ENCODE measurements around the gene KRTAP10-8.
"Not testable (repeated sequence)": the region's sequence is repeated elsewhere in the genome, so short reads cannot be mapped to it uniquely, and the experiment has no call there.

The KRTAP10-8 gene

DNA sequence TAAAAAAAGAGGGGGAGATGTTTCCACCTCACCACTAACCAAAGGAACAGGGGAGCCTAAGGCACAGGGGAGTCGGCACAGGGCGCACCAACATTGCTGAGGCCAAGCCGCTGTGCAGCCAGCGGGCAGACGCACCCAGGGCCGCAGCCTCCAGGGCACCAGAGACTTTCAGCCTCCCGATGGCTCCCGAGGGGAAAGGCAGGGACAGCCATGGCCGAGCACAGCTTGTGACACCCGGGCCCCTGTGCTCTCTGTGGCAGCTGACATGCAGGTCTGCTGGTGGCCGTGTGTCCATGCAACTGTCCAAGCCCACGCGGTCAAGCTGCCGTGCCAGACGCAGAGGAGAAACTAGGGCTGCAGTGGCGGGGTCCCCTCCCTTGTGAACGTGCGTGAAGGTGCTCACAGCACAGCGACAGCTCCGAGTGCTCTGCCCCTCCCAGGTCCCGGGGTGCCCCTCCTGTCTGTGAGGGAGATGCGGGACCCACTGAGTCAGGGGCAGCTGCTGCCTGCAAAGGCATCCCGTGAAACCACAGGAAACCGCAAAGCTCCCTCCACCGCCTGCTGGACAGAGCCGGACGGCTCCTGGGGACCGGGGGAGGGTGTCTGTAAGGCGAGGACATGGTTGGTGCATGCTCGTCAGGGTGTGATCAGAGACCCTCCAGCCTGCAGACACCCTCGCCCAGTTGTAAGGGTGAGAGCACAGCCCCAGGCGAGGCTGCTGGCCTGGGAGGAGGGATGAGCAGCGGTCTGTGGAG, 36.9 kb downstream of the KRTAP10-8 start:
- DNase-seq = no peak

DNA sequence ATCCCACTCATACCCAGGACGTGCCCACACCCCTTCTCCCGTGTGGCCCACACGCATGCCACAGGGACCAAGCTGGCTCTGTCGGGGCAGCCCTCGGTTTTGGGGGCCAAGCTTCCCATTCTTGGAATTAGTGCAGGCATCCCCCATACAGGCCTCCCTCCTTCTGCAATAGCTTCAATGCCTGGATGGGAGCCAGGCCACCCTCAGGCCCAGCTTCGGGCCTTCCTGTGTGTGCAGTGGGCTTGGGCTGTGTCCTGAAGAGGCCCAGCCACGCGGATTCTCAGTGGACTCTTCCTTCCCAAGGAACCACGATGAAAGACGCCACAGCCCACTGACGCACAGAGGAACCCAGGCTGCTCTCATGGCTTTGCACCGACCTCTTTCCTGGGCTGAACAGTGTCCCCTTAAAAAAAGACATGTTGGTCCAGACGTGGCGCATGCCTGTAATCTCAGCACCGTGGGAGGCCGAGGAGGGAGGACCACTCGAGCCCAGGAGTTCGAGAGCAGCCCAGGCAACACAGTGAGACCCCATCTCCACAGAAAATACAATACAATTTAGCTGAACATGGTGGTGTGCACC, 37.7 kb downstream of the KRTAP10-8 start:
- no peak for DNase-seq

DNA sequence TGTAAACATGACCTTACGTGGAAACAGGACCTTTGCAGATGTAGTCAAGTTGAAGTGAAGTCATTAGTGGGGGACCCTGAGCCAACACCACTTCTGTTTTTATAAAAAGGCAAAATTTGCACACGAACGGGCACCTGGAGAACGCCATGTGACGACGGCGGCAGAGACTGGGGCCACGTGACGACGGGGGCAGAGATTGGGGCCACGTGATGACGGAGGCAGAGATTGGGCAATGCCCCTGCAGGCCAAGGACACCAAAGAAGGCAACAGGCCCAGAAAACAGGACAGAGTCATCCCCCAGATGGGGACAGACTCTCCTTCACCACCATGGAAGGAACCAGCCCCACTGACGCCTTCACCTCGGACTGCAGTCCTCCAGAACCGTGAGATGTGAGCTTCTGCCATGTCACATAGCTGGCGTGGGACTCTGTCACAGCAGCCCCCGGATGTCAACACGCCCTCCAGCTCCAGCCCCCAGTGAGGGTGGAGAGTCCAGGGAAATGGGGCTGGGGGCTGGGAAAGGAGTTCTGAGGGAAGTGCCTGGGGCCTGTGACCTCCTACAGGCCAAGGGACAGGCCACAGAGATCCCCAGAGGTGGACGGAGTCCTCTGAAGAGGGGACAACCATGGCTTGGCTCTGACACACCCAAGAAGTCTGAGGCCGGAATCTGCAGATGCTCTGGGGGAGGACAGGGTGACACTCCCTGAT, 38.5 kb downstream of the KRTAP10-8 start:
- DNase-seq = no peak

DNA sequence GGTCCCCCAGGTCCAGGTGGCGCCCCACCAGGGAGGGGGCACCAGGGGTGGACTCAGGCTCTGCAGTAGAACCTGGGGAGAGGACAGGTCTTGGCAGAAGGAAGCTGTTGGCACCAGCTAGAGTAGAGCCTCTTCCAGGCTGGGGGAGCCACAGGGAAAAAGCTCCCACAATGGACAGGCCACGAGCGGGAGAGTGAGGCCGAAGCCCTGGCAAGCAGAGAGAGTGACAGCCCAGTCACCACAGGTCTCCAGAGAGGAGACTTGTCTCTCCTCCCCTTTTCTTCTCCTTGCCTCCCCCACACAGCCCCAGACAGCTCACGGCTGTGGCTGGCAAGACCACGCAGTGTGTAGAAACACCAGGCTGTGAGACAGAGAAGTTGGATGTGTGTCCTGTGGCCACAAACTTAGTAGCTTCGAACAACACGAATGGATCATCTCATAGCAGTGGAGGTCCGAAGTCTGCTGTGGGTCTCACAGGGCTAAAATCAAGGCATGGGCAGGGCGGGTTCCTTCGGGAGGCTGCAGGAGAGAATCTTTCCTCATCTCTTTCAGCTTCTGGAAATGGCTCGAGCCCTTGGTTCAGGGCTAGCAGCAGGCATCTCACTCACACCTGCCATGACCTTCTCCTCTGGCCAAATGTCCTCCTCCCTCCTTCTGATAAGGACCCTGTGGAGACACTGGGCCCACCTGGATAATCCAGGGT, 39.2 kb downstream of the KRTAP10-8 start:
- no peak for DNase-seq

DNA sequence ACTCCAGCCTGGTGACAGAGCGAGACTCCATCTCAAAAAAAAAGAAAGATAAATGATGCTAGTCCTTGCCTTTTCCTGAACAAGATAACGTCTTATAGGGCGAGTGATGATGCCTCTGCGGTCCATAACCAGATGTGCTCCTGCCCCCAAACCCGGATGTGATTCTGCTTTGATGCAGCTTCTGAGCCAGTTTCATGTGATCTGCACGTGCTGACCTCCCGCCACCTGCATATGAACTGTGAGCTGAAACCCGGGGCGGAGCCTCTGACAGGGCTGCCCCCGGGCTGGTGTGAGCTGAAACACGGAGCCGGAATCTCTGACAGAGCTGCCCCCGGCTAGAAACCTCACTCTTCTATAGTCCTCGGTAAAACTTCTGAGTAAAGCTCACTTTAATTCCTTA, 41.2 kb downstream of the KRTAP10-8 start:
- DNase-seq = no peak

DNA sequence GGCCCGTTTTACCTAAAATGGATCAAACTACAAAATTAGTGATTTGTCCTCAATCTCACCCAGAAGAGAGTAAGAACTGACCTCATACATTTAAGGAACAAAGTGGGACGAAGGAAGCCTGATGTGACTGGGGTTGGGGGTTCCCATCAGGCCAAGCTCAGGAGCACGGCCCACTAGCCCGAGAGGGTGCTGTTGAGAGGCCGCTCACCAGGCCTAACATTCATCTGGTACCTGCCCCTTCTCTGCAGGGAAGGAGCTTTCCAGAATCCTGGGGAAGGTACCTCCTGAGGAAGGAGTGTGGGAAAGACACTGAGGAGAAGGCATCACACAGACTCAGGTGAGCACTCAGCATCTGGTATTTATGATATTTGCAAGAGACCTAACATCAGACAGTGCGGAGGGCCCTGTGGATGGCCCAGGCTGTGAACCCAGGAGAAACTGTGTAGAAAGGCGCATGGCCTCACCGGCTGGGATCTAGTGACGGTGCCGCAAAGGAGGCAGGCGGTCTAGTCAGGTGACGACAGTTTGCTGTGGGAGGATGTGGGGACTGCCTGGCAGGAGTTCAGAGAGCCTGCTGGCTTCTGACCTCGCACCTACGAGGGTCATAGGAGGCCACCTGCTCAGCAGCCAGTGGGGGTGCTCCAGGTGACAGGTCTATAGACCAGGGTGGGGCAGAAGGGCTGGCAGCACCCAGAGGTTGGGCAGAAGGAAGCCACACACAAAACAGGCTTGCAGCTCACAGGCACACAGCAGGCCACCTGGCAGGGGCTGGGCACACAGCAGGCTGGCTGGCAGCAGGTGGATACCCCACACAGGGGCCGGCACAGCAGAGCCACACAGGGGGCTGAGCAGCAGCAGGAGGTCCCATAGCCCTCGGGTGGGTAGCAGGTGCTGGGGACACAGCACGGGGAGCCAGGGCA, 42.0 kb downstream of the KRTAP10-8 start:
- no peak for DNase-seq

- no peak for DNase-seq
Measured at GRCh38 chr21:44654576-44655175, 42.8 kb downstream of the KRTAP10-8 start, which contains the start of gene KRTAP12-4. Gene KRTAP12-4, minus strand, starts transcription at chr21:44654659. Its CDS starts 45 bp downstream, at chr21:44654614.

- no peak for DNase-seq
Measured at GRCh38 chr21:44656868-44657267, 45.0 kb downstream of the KRTAP10-8 start.

DNA sequence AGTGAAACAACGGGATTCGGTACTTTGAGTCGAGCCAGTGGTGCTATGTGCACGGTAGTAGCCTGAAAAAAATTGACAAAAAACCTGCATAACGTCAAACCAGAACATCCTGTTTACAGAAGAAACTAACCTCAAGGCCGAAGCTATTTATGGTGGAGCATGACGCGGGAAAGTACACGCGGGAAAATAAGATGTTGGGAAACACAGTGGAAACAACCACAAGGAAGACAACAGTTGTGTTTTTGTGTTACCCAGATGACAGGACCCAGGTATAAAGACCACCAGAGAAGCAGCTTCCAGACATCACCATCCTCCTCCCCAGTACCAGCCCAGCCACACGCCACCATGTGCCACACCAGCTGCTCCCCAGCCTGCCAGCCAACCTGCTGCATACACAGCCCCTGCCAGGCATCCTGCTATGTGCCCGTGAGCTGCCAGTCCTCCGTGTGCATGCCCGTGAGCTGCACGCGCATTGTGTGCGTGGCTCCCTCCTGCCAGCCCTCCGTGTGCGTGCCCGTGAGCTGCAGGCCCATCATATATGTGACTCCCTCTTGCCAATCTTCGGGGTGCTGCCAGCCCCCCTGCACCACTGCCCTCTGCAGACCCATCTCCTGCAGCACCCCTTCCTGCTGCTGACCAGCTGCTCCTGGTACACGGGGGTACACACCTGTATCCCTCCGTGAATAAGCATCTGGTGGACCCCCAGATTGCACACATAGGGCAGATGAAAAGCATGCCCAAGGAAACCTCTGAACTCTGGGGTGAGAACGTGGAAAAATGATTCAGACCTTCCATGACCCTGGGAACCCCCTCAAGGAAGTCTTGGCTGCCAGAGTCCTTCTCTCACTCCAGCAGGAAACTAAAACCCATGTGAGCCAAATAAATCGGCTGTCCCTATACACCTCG, 46.0 kb downstream of the KRTAP10-8 start, which contains the start of gene KRTAP12-3:
TSS of gene KRTAP12-3 (plus strand) at position 298 of the 906 bp plus-strand sequence. CDS start at position 346, 48 bp downstream.
- no peak for DNase-seq

GRCh38 chr21:44658541-44658910, 46.6 kb downstream of the KRTAP10-8 start:
- DNase-seq = no peak

DNA sequence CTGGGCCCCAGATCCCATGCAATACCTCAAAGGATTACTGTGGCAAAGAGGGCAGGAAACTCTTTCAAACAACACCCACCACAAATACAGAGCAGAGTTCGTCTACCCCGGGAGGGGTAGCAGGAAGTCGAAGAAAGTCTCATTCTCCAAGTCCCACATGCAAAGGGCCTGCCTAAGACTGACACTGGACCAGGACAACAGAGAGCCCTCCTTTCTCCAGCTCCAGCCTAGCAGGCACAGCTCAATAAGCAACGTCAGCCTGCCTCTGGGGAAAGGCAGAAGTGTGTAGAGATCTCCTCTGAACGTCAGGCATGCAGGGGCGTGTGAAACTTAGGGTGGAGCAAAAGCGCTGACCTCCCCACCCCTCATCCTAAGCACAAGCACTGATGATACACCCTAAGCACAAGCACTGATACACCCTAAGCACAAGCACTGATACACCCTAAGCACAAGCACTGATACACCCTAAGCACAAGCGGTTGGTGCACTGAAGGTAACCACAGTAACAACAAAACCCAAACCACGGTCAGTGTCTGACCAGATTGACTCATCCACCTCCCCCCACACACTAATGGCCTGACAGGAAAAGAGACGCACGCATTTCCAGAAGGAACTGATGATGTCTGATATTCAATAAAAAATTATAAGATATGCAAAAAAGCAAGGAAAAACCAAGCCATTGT, 47.2 kb downstream of the KRTAP10-8 start:
- no peak for DNase-seq

DNA sequence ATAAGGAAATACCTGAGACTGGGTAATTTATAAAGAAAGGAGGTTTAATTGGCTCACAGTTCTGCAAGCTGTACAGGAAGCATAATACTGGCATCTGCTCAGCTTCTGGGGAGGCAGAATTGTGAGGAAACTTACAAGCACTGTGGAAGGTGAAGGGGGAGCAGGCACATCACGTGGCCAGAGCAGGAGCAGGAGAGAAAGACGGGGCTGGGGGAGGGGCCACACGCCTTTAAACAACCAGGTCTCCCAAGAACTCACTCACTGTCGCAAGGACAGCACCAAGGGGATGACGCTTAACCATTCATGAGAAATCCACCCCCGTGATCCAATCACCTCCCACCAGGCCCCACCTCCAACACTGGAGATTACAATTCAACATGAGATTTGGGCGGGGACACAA, 49.7 kb downstream of the KRTAP10-8 start:
- DNase-seq = not testable (repeated sequence)

All from NCI-H2171 (cell line).